Measurements from ENCODE around the gene ITGA5. TPM values are rescaled to one million over a fixed set of nuclear protein-coding genes. Genes with fewer than 3 reads are reported as not detected.

Gene ITGA5
- total RNA-seq, 1 experiment from 2014 or later = 12.2 TPM

GRCh38 chr12:54405106-54405505, 14.0 kb downstream of the ITGA5 start:
- H4K8ac ChIP-seq (replicated peaks; ENCODE audit: insufficient read length, low read depth, low read length) = no peak overlapping the region
- no peak overlapping the region for H3K27ac ChIP-seq (ENCODE audit: insufficient read length, low read depth, low read length)
- Mint-ChIP-seq H3K4me3 (no peak overlapping the region), H3K36me3 (ENCODE audit: insufficient read depth in 1 of 3, low read depth in 3 of 3) (peaks cover 11 to 29% (median 20%) of the 10 kb centered on the region in 3 experiments), H3K27ac (no peak overlapping the region), H3K9me3 (no peaks in the 10 kb centered on the region), H3K27me3 (ENCODE audit: low read depth) (peaks cover 1% of the 10 kb centered on the region; the same call in 1 of the 2 replicates), H3K4me1 (peaks cover 3 to 7% of the 10 kb centered on the region in 2 experiments)
- H4K91ac ChIP-seq (ENCODE audit: insufficient read length, low read depth, low read length) = no peak overlapping the region
- no peak overlapping the region for H3T11ph ChIP-seq (ENCODE audit: low read length)
- H3K27me3 ChIP-seq (ENCODE audit: insufficient read depth, low read length) = no peaks in the 10 kb centered on the region
- no peak overlapping the region for H3K23ac ChIP-seq (ENCODE audit: insufficient read length, low read depth, low read length)
- no peaks in the 10 kb centered on the region for H3K4me1 ChIP-seq (ENCODE audit: insufficient read depth, low read length)
- H2AK5ac ChIP-seq (ENCODE audit: insufficient read length, low read length) = no peak overlapping the region
- H3K9me3 ChIP-seq (ENCODE audit: control insufficient read depth, low read depth, low read length) = no peaks in the 10 kb centered on the region
- H2AFZ ChIP-seq (ENCODE audit: low read length) = no peak overlapping the region
- H3K4me2 ChIP-seq (ENCODE audit: insufficient read depth, insufficient read length, low read length) = no peak overlapping the region
- H4K5ac ChIP-seq (ENCODE audit: insufficient read length, low read depth, low read length) = no peak overlapping the region
- H3K79me2 ChIP-seq (ENCODE audit: insufficient read depth, low read length) = no peaks in the 10 kb centered on the region
- no peak overlapping the region for H2BK15ac ChIP-seq (ENCODE audit: low read depth, low read length)
- WGBS (ENCODE audit: extremely low coverage, insufficient read length, low lambda C conversion rate) = no CpG with 5 or more reads among the region's 10 CpGs
- H4K20me1 ChIP-seq (ENCODE audit: control insufficient read depth, insufficient read depth, insufficient read length) = no peaks in the 10 kb centered on the region
- H2BK5ac ChIP-seq (ENCODE audit: insufficient read length, low read length) = no peak overlapping the region
- no peak for TF ChIP-seq CTCF (conservative IDR thresholded peaks at IDR 0.05)
- no peak overlapping the region for H3K18ac ChIP-seq (ENCODE audit: insufficient read length, low read depth, low read length)
- H3K79me1 ChIP-seq (ENCODE audit: insufficient read depth, low read depth, low read length, poor library complexity, severe bottlenecking) = no peaks in the 10 kb centered on the region
- H2BK120ac ChIP-seq (ENCODE audit: low read depth, low read length, poor library complexity, severe bottlenecking) = no peak overlapping the region
- DNase-seq = no peak
- no peak overlapping the region for H3K56ac ChIP-seq (ENCODE audit: insufficient read length, low read depth, low read length)
- no peak overlapping the region for H2BK20ac ChIP-seq (ENCODE audit: low read depth, low read length, poor library complexity, severe bottlenecking)
- H2BK12ac ChIP-seq (ENCODE audit: insufficient read length, low read depth, low read length) = no peak overlapping the region
- H3K4ac ChIP-seq (ENCODE audit: low read depth, low read length) = no peak overlapping the region
- H3K23me2 ChIP-seq (ENCODE audit: insufficient read length, low read depth, low read length, poor library complexity, severe bottlenecking) = no peaks in the 10 kb centered on the region
- H3K14ac ChIP-seq (ENCODE audit: insufficient read depth, low read length) = no peak overlapping the region
- H3K9ac ChIP-seq (ENCODE audit: extremely low read depth, insufficient read length, low read length) = no peak overlapping the region
